Ectodermal cell (in vitro differentiated cells): ENCODE data around the gene HERC3.
A peak's percentile ranks its signal among the peaks of the same experiment; 100 is the strongest.

Experiments used
- H3K27ac ChIP-seq: 2 replicates; pipeline ENCODE4 v1.7.0; 2013; ENCODE audit warnings: mild to moderate bottlenecking, low read depth, low read length; ENCODE audit not compliant: insufficient read depth, poor library complexity, severe bottlenecking
- H3K27me3 ChIP-seq: 2 replicates; pipeline ENCODE4 v1.7.0; 2013; ENCODE audit warnings: mild to moderate bottlenecking, low read length; ENCODE audit not compliant: insufficient read depth, control insufficient read depth, poor library complexity, severe bottlenecking
- H3K36me3 ChIP-seq: one replicate; pipeline ENCODE4 v1.7.0; 2013; ENCODE audit warnings: low read length; ENCODE audit not compliant: control insufficient read depth, insufficient read depth
- H3K4me1 ChIP-seq: one replicate; pipeline ENCODE4 v1.7.0; 2013; ENCODE audit warnings: low read length; ENCODE audit not compliant: control insufficient read depth, insufficient read depth
- H3K4me3 ChIP-seq: 2 replicates; pipeline ENCODE4 v1.7.0; 2013; ENCODE audit warnings: low read depth, low read length, control low read depth; ENCODE audit not compliant: insufficient read depth
- H3K9me3 ChIP-seq: 2 replicates; pipeline ENCODE4 v1.7.0; 2013; ENCODE audit warnings: mild to moderate bottlenecking, low read length, moderate library complexity; ENCODE audit not compliant: control insufficient read depth
- WGBS, 2 experiments: methylation state at CpG; one replicate each; pipeline ENCODE4 v1.1.7; 2013; ENCODE audit warnings: missing lambda C conversion rate in 2 of 2; 5-methylcytosine and 5-hydroxymethylcytosine counted together

HERC3 gene

GRCh38 chr4:88690355-88690754 lies 98.1 kb downstream of the HERC3 start:
- H3K27ac ChIP-seq = no peak overlapping the region
- no peaks in the 10 kb centered on the region for H3K9me3 ChIP-seq
- no peaks in the 10 kb centered on the region for H3K4me1 ChIP-seq
- H3K4me3 ChIP-seq = no peak overlapping the region
- H3K36me3 ChIP-seq = no peaks in the 10 kb centered on the region
- no peaks in the 10 kb centered on the region for H3K27me3 ChIP-seq
- 100% methylated on average over 2 to 3 of the region's 3 CpGs for WGBS, 2 experiments

- no peaks in the 10 kb centered on the region for H3K36me3 ChIP-seq
- no peaks in the 10 kb centered on the region for H3K27me3 ChIP-seq
- no peaks in the 10 kb centered on the region for H3K9me3 ChIP-seq
- H3K4me3 ChIP-seq = no peak overlapping the region
- 89 to 95% methylated on average over 3 of the region's 3 CpGs for WGBS, 2 experiments
- no peaks in the 10 kb centered on the region for H3K4me1 ChIP-seq
- H3K27ac ChIP-seq = no peak overlapping the region
Observed at GRCh38 chr4:88693792-88694191, 101.5 kb downstream of the HERC3 start.

GRCh38 chr4:88696630-88697029 lies 104.3 kb downstream of the HERC3 start:
- no peaks in the 10 kb centered on the region for H3K36me3 ChIP-seq
- peak overlapping the region; percentile 56 for H3K4me3 ChIP-seq
- no peaks in the 10 kb centered on the region for H3K27me3 ChIP-seq
- 80 to 86% methylated on average over 5 to 7 of the region's 7 CpGs for WGBS, 2 experiments
- H3K4me1 ChIP-seq = no peaks in the 10 kb centered on the region
- H3K27ac ChIP-seq = no peak overlapping the region
- no peaks in the 10 kb centered on the region for H3K9me3 ChIP-seq

- no peaks in the 10 kb centered on the region for H3K4me1 ChIP-seq
- no peaks in the 10 kb centered on the region for H3K36me3 ChIP-seq
- no peak overlapping the region for H3K27ac ChIP-seq
- H3K27me3 ChIP-seq = no peaks in the 10 kb centered on the region
- 49 to 54% methylated on average over 18 of the region's 18 CpGs for WGBS, 2 experiments
- H3K4me3 ChIP-seq = peak overlapping the region; percentile 56
- H3K9me3 ChIP-seq = no peaks in the 10 kb centered on the region
Observed at GRCh38 chr4:88697141-88697540, 104.9 kb downstream of the HERC3 start.

GRCh38 chr4:88697588-88698329 lies 105.5 kb downstream of the HERC3 start, which contains the start of gene NAP1L5:
NAP1L5 (minus strand) TSS chr4:88697829; CDS start chr4:88697754, 75 bp downstream.
- H3K36me3 ChIP-seq = no peaks in the 10 kb centered on the region
- 60 to 61% methylated on average over 40 of the region's 40 CpGs for WGBS, 2 experiments
- peak within 1 kb of the TSS; percentile 56 for H3K4me3 ChIP-seq
- H3K9me3 ChIP-seq = no peaks in the 10 kb centered on the region
- no peaks in the 10 kb centered on the region for H3K4me1 ChIP-seq
- H3K27me3 ChIP-seq = no peaks in the 10 kb centered on the region
- no peak within 1 kb of the TSS for H3K27ac ChIP-seq

- Histone ChIP-seq H3K9me3 (no peaks in the 10 kb centered on the region), H3K36me3 (no peaks in the 10 kb centered on the region), H3K27ac (no peak overlapping the region), H3K4me1 (no peaks in the 10 kb centered on the region), H3K4me3 (no peak overlapping the region), H3K27me3 (no peaks in the 10 kb centered on the region)
- 96 to 97% methylated on average over 7 of the region's 7 CpGs for WGBS, 2 experiments
Observed at GRCh38 chr4:88698519-88698918, 106.2 kb downstream of the HERC3 start.

- Histone ChIP-seq H3K9me3 (no peaks in the 10 kb centered on the region), H3K36me3 (no peaks in the 10 kb centered on the region), H3K4me1 (no peaks in the 10 kb centered on the region), H3K27ac (no peak overlapping the region), H3K27me3 (no peaks in the 10 kb centered on the region), H3K4me3 (no peak overlapping the region)
- WGBS, 2 experiments = 96 to 98% methylated on average over 2 of the region's 2 CpGs
Observed at GRCh38 chr4:88702782-88703181, 110.5 kb downstream of the HERC3 start.

- Histone ChIP-seq H3K9me3 (no peaks in the 10 kb centered on the region), H3K27ac (no peak overlapping the region), H3K36me3 (no peaks in the 10 kb centered on the region), H3K4me3 (no peak overlapping the region), H3K27me3 (no peaks in the 10 kb centered on the region), H3K4me1 (no peaks in the 10 kb centered on the region)
Observed at GRCh38 chr4:88705223-88705622, 112.9 kb downstream of the HERC3 start.

- Histone ChIP-seq H3K27ac (no peak overlapping the region), H3K4me1 (no peaks in the 10 kb centered on the region), H3K4me3 (no peak overlapping the region), H3K27me3 (no peaks in the 10 kb centered on the region), H3K9me3 (no peaks in the 10 kb centered on the region), H3K36me3 (no peaks in the 10 kb centered on the region)
- WGBS, 2 experiments = 85 to 87% methylated on average over 3 of the region's 3 CpGs
Observed at GRCh38 chr4:88705805-88706492, 113.7 kb downstream of the HERC3 start.

GRCh38 chr4:88706574-88706973 lies 114.3 kb downstream of the HERC3 start:
- Histone ChIP-seq H3K27ac (no peak overlapping the region), H3K9me3 (no peaks in the 10 kb centered on the region), H3K27me3 (no peaks in the 10 kb centered on the region), H3K4me1 (no peaks in the 10 kb centered on the region), H3K36me3 (no peaks in the 10 kb centered on the region), H3K4me3 (no peak overlapping the region)
- 83 to 84% methylated on average over 9 of the region's 9 CpGs for WGBS, 2 experiments
